ENCODE results near the gene IL22RA1.

IL22RA1 gene

GRCh38 chr1:24084050-24084449 is 58.9 kb downstream of the IL22RA1 start:
- Histone ChIP-seq H2BK120ac (ENCODE audit: low read depth, low read length) (no peak overlapping the region), H3K9ac (ENCODE audit: low read depth, low read length, poor library complexity) (no peak overlapping the region), H3K23ac (ENCODE audit: low read depth, low read length, poor library complexity) (no peak overlapping the region), H2AK5ac (ENCODE audit: low read depth, low read length) (no peak overlapping the region), H3K79me1 (ENCODE audit: low read depth, low read length) (no peaks in the 10 kb centered on the region), H3K27me3 (ENCODE audit: control insufficient read depth in 3 of 3, insufficient read depth in 3 of 3, low read depth in 1 of 3, low read length in 3 of 3) (peaks cover 0 to 11% (median 0%) of the 10 kb centered on the region in 3 experiments), H3K18ac (ENCODE audit: low read length) (no peak overlapping the region), H3K4ac (ENCODE audit: low read length) (no peak overlapping the region), H2BK12ac (ENCODE audit: low read length) (no peak overlapping the region), H3K14ac (ENCODE audit: low read length) (no peak overlapping the region), H2BK15ac (ENCODE audit: low read length) (no peak overlapping the region), H3K36me3 (replicated peaks in 1 of 2; ENCODE audit: control insufficient read depth in 2 of 2, insufficient read depth in 2 of 2, low read length in 2 of 2) (no peaks in the 10 kb centered on the region), H2BK5ac (ENCODE audit: low read length) (no peak overlapping the region), H3K4me1 (ENCODE audit: control insufficient read depth in 2 of 2, insufficient read depth in 1 of 2, low read depth in 1 of 2, low read length in 2 of 2) (no peaks in the 10 kb centered on the region), H3K27ac (replicated peaks; ENCODE audit: low read length) (no peak overlapping the region), H3K4me2 (ENCODE audit: insufficient read depth, low read length, poor library complexity, severe bottlenecking) (no peak overlapping the region), H2AFZ (ENCODE audit: low read length) (no peak overlapping the region), H4K8ac (ENCODE audit: low read depth, low read length) (no peak overlapping the region), H4K91ac (ENCODE audit: low read depth, low read length, poor library complexity) (no peak overlapping the region), H3K4me3 (ENCODE audit: low read length in 2 of 2) (no peak overlapping the region), H3K9me3 (replicated peaks in 1 of 2; ENCODE audit: control insufficient read depth in 2 of 2, insufficient read depth in 1 of 2, low read depth in 1 of 2, low read length in 2 of 2) (no peaks in the 10 kb centered on the region)
- DNase-seq (ENCODE audit: low spot score), result no peak
- no CpG with 5 or more reads among the region's 7 CpGs for WGBS, 2 donors (ENCODE audit: extremely low coverage in 2 of 2, insufficient read length in 2 of 2, insufficient replicate concordance in 1 of 2)

GRCh38 chr1:24082372-24082771 is 60.6 kb downstream of the IL22RA1 start:
- H4K91ac ChIP-seq (ENCODE audit: low read depth, low read length, poor library complexity), result no peak overlapping the region
- H3K79me1 ChIP-seq (ENCODE audit: low read depth, low read length), result no peaks in the 10 kb centered on the region
- H3K23ac ChIP-seq (ENCODE audit: low read depth, low read length, poor library complexity), result no peak overlapping the region
- H3K4me3 ChIP-seq (ENCODE audit: low read length in 2 of 2), result peak overlapping the region in 1 of 2 donors; percentile 12
- no peaks in the 10 kb centered on the region for H3K9me3 ChIP-seq (replicated peaks in 1 of 2; ENCODE audit: control insufficient read depth in 2 of 2, insufficient read depth in 1 of 2, low read depth in 1 of 2, low read length in 2 of 2)
- no peak overlapping the region for H3K27ac ChIP-seq (replicated peaks; ENCODE audit: low read length)
- peak overlapping the region; percentile 61 for H2BK15ac ChIP-seq (ENCODE audit: low read length)
- H2AK5ac ChIP-seq (ENCODE audit: low read depth, low read length), result no peak overlapping the region
- peak overlapping the region; percentile 52 for H2BK12ac ChIP-seq (ENCODE audit: low read length)
- no peak overlapping the region for H2AFZ ChIP-seq (ENCODE audit: low read length)
- peak overlapping the region; percentile 23 for H3K18ac ChIP-seq (ENCODE audit: low read length)
- no CpG with 5 or more reads among the region's 8 CpGs for WGBS, 2 donors (ENCODE audit: extremely low coverage in 2 of 2, insufficient read length in 2 of 2, insufficient replicate concordance in 1 of 2)
- no peaks in the 10 kb centered on the region for H3K36me3 ChIP-seq (replicated peaks in 1 of 2; ENCODE audit: control insufficient read depth in 2 of 2, insufficient read depth in 2 of 2, low read length in 2 of 2)
- no peak overlapping the region for H2BK5ac ChIP-seq (ENCODE audit: low read length)
- H3K4me2 ChIP-seq (ENCODE audit: insufficient read depth, low read length, poor library complexity, severe bottlenecking), result no peak overlapping the region
- no peak overlapping the region for H4K8ac ChIP-seq (ENCODE audit: low read depth, low read length)
- H3K9ac ChIP-seq (ENCODE audit: low read depth, low read length, poor library complexity), result no peak overlapping the region
- no peak overlapping the region for H3K4ac ChIP-seq (ENCODE audit: low read length)
- no peak for DNase-seq (ENCODE audit: low spot score)
- no peaks in the 10 kb centered on the region for H3K4me1 ChIP-seq (ENCODE audit: control insufficient read depth in 2 of 2, insufficient read depth in 1 of 2, low read depth in 1 of 2, low read length in 2 of 2)
- H3K27me3 ChIP-seq (ENCODE audit: control insufficient read depth in 3 of 3, insufficient read depth in 3 of 3, low read depth in 1 of 3, low read length in 3 of 3), result peaks cover 0 to 12% (median 0%) of the 10 kb centered on the region in 3 experiments
- no peak overlapping the region for H2BK120ac ChIP-seq (ENCODE audit: low read depth, low read length)
- peak overlapping the region; percentile 33 for H3K14ac ChIP-seq (ENCODE audit: low read length)

GRCh38 chr1:24081190-24081589 is 61.8 kb downstream of the IL22RA1 start:
- Histone ChIP-seq H4K91ac (ENCODE audit: low read depth, low read length, poor library complexity) (no peak overlapping the region), H3K4me3 (ENCODE audit: low read length in 2 of 2) (no peak overlapping the region), H3K9ac (ENCODE audit: low read depth, low read length, poor library complexity) (no peak overlapping the region), H3K4me1 (ENCODE audit: control insufficient read depth in 2 of 2, insufficient read depth in 1 of 2, low read depth in 1 of 2, low read length in 2 of 2) (no peaks in the 10 kb centered on the region), H2BK120ac (ENCODE audit: low read depth, low read length) (no peak overlapping the region), H3K9me3 (replicated peaks in 1 of 2; ENCODE audit: control insufficient read depth in 2 of 2, insufficient read depth in 1 of 2, low read depth in 1 of 2, low read length in 2 of 2) (no peaks in the 10 kb centered on the region), H3K18ac (ENCODE audit: low read length) (no peak overlapping the region), H2AK5ac (ENCODE audit: low read depth, low read length) (no peak overlapping the region), H2BK12ac (ENCODE audit: low read length) (no peak overlapping the region), H3K79me1 (ENCODE audit: low read depth, low read length) (no peaks in the 10 kb centered on the region), H3K14ac (ENCODE audit: low read length) (no peak overlapping the region), H2AFZ (ENCODE audit: low read length) (no peak overlapping the region), H3K4me2 (ENCODE audit: insufficient read depth, low read length, poor library complexity, severe bottlenecking) (no peak overlapping the region), H3K23ac (ENCODE audit: low read depth, low read length, poor library complexity) (no peak overlapping the region), H2BK5ac (ENCODE audit: low read length) (no peak overlapping the region), H4K8ac (ENCODE audit: low read depth, low read length) (no peak overlapping the region), H3K27me3 (ENCODE audit: control insufficient read depth in 3 of 3, insufficient read depth in 3 of 3, low read depth in 1 of 3, low read length in 3 of 3) (peaks cover 0 to 9% (median 0%) of the 10 kb centered on the region in 3 experiments), H3K4ac (ENCODE audit: low read length) (no peak overlapping the region), H3K27ac (replicated peaks; ENCODE audit: low read length) (no peak overlapping the region), H3K36me3 (replicated peaks in 1 of 2; ENCODE audit: control insufficient read depth in 2 of 2, insufficient read depth in 2 of 2, low read length in 2 of 2) (no peaks in the 10 kb centered on the region), H2BK15ac (ENCODE audit: low read length) (no peak overlapping the region)
- no peak for DNase-seq (ENCODE audit: low spot score)
- no CpG with 5 or more reads among the region's 6 CpGs for WGBS, 2 donors (ENCODE audit: extremely low coverage in 2 of 2, insufficient read length in 2 of 2, insufficient replicate concordance in 1 of 2)

- Histone ChIP-seq H3K4me2 (ENCODE audit: insufficient read depth, low read length, poor library complexity, severe bottlenecking) (no peak overlapping the region), H3K14ac (ENCODE audit: low read length) (no peak overlapping the region), H3K4me1 (ENCODE audit: control insufficient read depth in 2 of 2, insufficient read depth in 1 of 2, low read depth in 1 of 2, low read length in 2 of 2) (no peaks in the 10 kb centered on the region), H2BK12ac (ENCODE audit: low read length) (no peak overlapping the region), H2BK5ac (ENCODE audit: low read length) (peak overlapping the region; percentile 4), H3K4me3 (ENCODE audit: low read length in 2 of 2) (no peak overlapping the region), H4K8ac (ENCODE audit: low read depth, low read length) (no peak overlapping the region), H3K27me3 (ENCODE audit: control insufficient read depth in 3 of 3, insufficient read depth in 3 of 3, low read depth in 1 of 3, low read length in 3 of 3) (peaks cover 0 to 7% (median 0%) of the 10 kb centered on the region in 3 experiments), H3K9me3 (replicated peaks in 1 of 2; ENCODE audit: control insufficient read depth in 2 of 2, insufficient read depth in 1 of 2, low read depth in 1 of 2, low read length in 2 of 2) (no peaks in the 10 kb centered on the region), H3K36me3 (replicated peaks in 1 of 2; ENCODE audit: control insufficient read depth in 2 of 2, insufficient read depth in 2 of 2, low read length in 2 of 2) (no peaks in the 10 kb centered on the region), H3K9ac (ENCODE audit: low read depth, low read length, poor library complexity) (no peak overlapping the region), H3K79me1 (ENCODE audit: low read depth, low read length) (no peaks in the 10 kb centered on the region), H3K18ac (ENCODE audit: low read length) (peak overlapping the region; percentile 16), H3K27ac (replicated peaks; ENCODE audit: low read length) (no peak overlapping the region), H2BK15ac (ENCODE audit: low read length) (no peak overlapping the region), H2AK5ac (ENCODE audit: low read depth, low read length) (no peak overlapping the region), H2BK120ac (ENCODE audit: low read depth, low read length) (no peak overlapping the region), H3K23ac (ENCODE audit: low read depth, low read length, poor library complexity) (peak overlapping the region; percentile 14), H4K91ac (ENCODE audit: low read depth, low read length, poor library complexity) (no peak overlapping the region), H3K4ac (ENCODE audit: low read length) (no peak overlapping the region), H2AFZ (ENCODE audit: low read length) (no peak overlapping the region)
- DNase-seq (ENCODE audit: low spot score), result no peak
- no CpG with 5 or more reads among the region's 10 CpGs for WGBS, 2 donors (ENCODE audit: extremely low coverage in 2 of 2, insufficient read length in 2 of 2, insufficient replicate concordance in 1 of 2)
These were observed 62.8 kb downstream of the IL22RA1 start for GRCh38 chr1:24080131-24080530.

All from neuronal stem cell (in vitro differentiated cells).